ENCODE results near the gene FILIP1. TPM values are rescaled to one million over a fixed set of nuclear protein-coding genes. Genes with fewer than 3 reads are reported as not detected.

Gene FILIP1
- total and polyA plus RNA-seq, 2 of the 8 experiments (the other 6 are each of a cell fraction or from before 2014, with no cell fraction given): 2.4 to 5.7 TPM

GRCh38 chr6:75250552-75250951 is 243.0 kb downstream of the FILIP1 start:
- Histone ChIP-seq H4K8ac (ENCODE audit: extremely low read depth, insufficient read depth, low read length) (no peak overlapping the region), H4K20me1 (replicated peaks in 1 of 2; ENCODE audit: control insufficient read depth in 1 of 2, insufficient read depth in 2 of 2, low read length in 2 of 2) (no peaks in the 10 kb centered on the region), H2BK12ac (ENCODE audit: low read depth, low read length) (no peak overlapping the region), H3K4ac (replicated peaks; ENCODE audit: insufficient read length, low read depth, low read length) (no peak overlapping the region), H3K9ac (replicated peaks in 1 of 4; ENCODE audit: extremely low read depth in 1 of 4, low read depth in 3 of 4, low read length in 3 of 4) (no peak overlapping the region), H3K36me3 (ENCODE audit: control insufficient read depth in 2 of 4, insufficient read depth in 4 of 4, low read length in 3 of 4) (peaks cover 0 to 5% (median 0%) of the 10 kb centered on the region in 4 experiments; a peak in 2 of 8 replicates), H3K56ac (replicated peaks; ENCODE audit: insufficient read length, low read depth, low read length) (no peak overlapping the region), H4K5ac (ENCODE audit: insufficient read length, low read depth, low read length) (no peak overlapping the region), H4K91ac (replicated peaks; ENCODE audit: insufficient read length, low read length) (no peak overlapping the region), H3K23ac (ENCODE audit: insufficient read length) (no peak overlapping the region), H2BK5ac (ENCODE audit: low read depth, low read length) (no peak overlapping the region), H2BK120ac (replicated peaks; ENCODE audit: low read depth, low read length) (no peak overlapping the region), H3K79me2 (ENCODE audit: control insufficient read depth in 1 of 2, insufficient read depth in 2 of 2, low read length in 2 of 2) (no peaks in the 10 kb centered on the region), H3K18ac (ENCODE audit: extremely low read depth, low read length) (no peak overlapping the region), H3K4me1 (replicated peaks in 1 of 4; ENCODE audit: control insufficient read depth in 3 of 4, insufficient read depth in 4 of 4, low read length in 3 of 4) (peaks cover 0 to 14% (median 5%) of the 10 kb centered on the region in 4 experiments; a peak in 3 of 7 replicates), H3K14ac (ENCODE audit: insufficient read length) (no peak overlapping the region), H3K27me3 (replicated peaks in 1 of 4; ENCODE audit: control insufficient read depth in 3 of 4, extremely low read depth in 1 of 4, insufficient read depth in 3 of 4, low read length in 3 of 4) (no peaks in the 10 kb centered on the region), H2BK20ac (ENCODE audit: low read length) (no peak overlapping the region), H2AK5ac (ENCODE audit: low read depth, low read length) (no peak overlapping the region), H3K9me3 (ENCODE audit: insufficient read depth in 2 of 2, low read depth in 1 of 2, low read length in 1 of 2) (no peaks in the 10 kb centered on the region), H3K23me2 (ENCODE audit: low read depth, low read length) (no peaks in the 10 kb centered on the region), H2AFZ (ENCODE audit: low read length) (no peak overlapping the region), H3K79me1 (ENCODE audit: low read depth, low read length) (no peaks in the 10 kb centered on the region), H3K4me3 (ENCODE audit: extremely low read depth in 1 of 4, insufficient read depth in 2 of 4, low read depth in 3 of 4, low read length in 4 of 4) (no peak overlapping the region), H2BK15ac (ENCODE audit: low read length) (no peak overlapping the region), H3K4me2 (ENCODE audit: insufficient read depth in 1 of 2, low read depth in 2 of 2, low read length in 2 of 2) (no peak overlapping the region; a peak in 1 of 4 replicates), H3K27ac (ENCODE audit: low read depth, low read length) (no peak overlapping the region)
- WGBS, 2 experiments (ENCODE audit: extremely low coverage in 1 of 2, insufficient coverage in 1 of 2, insufficient read length in 1 of 2, insufficient replicate concordance in 2 of 2, low coverage in 1 of 2, low lambda C conversion rate in 2 of 2, missing lambda C conversion rate in 1 of 2): 73% methylated on average over 2 of the region's 2 CpGs; no CpG with 5 or more reads in 1 of the 2 experiments
- no peak for DNase-seq (ENCODE audit: low read depth in 1 of 2, low spot score in 2 of 2)
- ChIA-PET CTCF (ENCODE audit: partially characterized antibody) (interaction anchor here (0.7 to 1.4 kb wide), 4 partner anchors 12 to 1440 kb away, joined by 3 to 6 read pairs (median 4); no protein-coding TSS in a partner anchor), POLR2A (ENCODE audit: partially characterized antibody) (interaction anchor here (1.4 to 1.7 kb wide), 2 partner anchors 11 to 351 kb away, joined by 4 read pairs; partner anchors contain the start of gene SENP6)
- no peak for FAIRE-seq
- TF ChIP-seq CHD2 (IDR thresholded peaks at IDR 0.05; ENCODE audit: low read length): no peak
- TF ChIP-seq SUZ12 (IDR thresholded peaks at IDR 0.05; ENCODE audit: low read length): no peak
- no peak for TF ChIP-seq GTF2F1 (IDR thresholded peaks at IDR 0.05; ENCODE audit: borderline replicate concordance, low read depth, low read length)
- TF ChIP-seq HDAC6 (IDR thresholded peaks at IDR 0.05; ENCODE audit: low read depth, low read length): no peak
- no peak for TF ChIP-seq TCF12 (IDR thresholded peaks at IDR 0.05; ENCODE audit: low read depth, low read length)
- no peak for TF ChIP-seq NRF1 (IDR thresholded peaks at IDR 0.05; ENCODE audit: low read depth, low read length)
- no peak for TF ChIP-seq CEBPB (IDR thresholded peaks at IDR 0.05; ENCODE audit: low read depth, low read length)
- no peak for TF ChIP-seq TBP (IDR thresholded peaks at IDR 0.05; ENCODE audit: low read depth, low read length)
- TF ChIP-seq POLR2A (IDR thresholded peaks at IDR 0.05; ENCODE audit: control extremely low read depth in 1 of 2, low read depth in 2 of 2, low read length in 2 of 2): no peak
- TF ChIP-seq SIX5 (IDR thresholded peaks at IDR 0.05; ENCODE audit: low read depth, low read length): no peak
- no peak for TF ChIP-seq POLR2AphosphoS5 (IDR thresholded peaks at IDR 0.05; ENCODE audit: low read depth, low read length)
- no peak for TF ChIP-seq KDM4A (IDR thresholded peaks at IDR 0.05; ENCODE audit: low read depth, low read length, severe bottlenecking)
- no peak for TF ChIP-seq SIRT6 (IDR thresholded peaks at IDR 0.05; ENCODE audit: low read length)
- no peak for TF ChIP-seq EP300 (IDR thresholded peaks at IDR 0.05; ENCODE audit: borderline replicate concordance in 1 of 2, low read depth in 2 of 2, low read length in 2 of 2)
- TF ChIP-seq RAD21 (IDR thresholded peaks at IDR 0.05 in 1 of 2, conservative IDR thresholded peaks at IDR 0.05 in 1 of 2; ENCODE audit: low read depth in 2 of 2, low read length in 2 of 2): no peak

All from H1 (cell line).